Posterior vena cava (tissue), 2 donors: ENCODE data around the gene CD44. TPM values are rescaled to one million over a fixed set of nuclear protein-coding genes. Genes with fewer than 3 reads are reported as not detected.

ENCODE experiments used
- DNase-seq: peaks from one replicate; pipeline ENCODE4 v3.0.0-alpha.2; 2020; ENCODE audit warnings: low spot score
- intact Hi-C, 2 donors: fragments of 100-400 bp; cut with DNase I; formaldehyde crosslinking; loops; one replicate each; pipeline versions ENCODE4 v1.14.1 to v1.14.2; 2022 to 2023
- total RNA-seq, 2 donors: library from RNA; stranded (reverse); fragmentation: NEBNext Ultra II Directional; extraction: Animal tissue kit (Norgen Biotek cat#: 25700); gene quantifications; one replicate each; pipeline ENCODE4 v1.2.1, GENCODE V29; 2021
- donor health status: DM: yes; HTN: yes; CAD: no.
- donor health status: DM: yes; HTN: yes; CAD: no.

The CD44 gene
- total RNA-seq, 2 donors from 2014 or later, result 219 to 562 TPM

DNA sequence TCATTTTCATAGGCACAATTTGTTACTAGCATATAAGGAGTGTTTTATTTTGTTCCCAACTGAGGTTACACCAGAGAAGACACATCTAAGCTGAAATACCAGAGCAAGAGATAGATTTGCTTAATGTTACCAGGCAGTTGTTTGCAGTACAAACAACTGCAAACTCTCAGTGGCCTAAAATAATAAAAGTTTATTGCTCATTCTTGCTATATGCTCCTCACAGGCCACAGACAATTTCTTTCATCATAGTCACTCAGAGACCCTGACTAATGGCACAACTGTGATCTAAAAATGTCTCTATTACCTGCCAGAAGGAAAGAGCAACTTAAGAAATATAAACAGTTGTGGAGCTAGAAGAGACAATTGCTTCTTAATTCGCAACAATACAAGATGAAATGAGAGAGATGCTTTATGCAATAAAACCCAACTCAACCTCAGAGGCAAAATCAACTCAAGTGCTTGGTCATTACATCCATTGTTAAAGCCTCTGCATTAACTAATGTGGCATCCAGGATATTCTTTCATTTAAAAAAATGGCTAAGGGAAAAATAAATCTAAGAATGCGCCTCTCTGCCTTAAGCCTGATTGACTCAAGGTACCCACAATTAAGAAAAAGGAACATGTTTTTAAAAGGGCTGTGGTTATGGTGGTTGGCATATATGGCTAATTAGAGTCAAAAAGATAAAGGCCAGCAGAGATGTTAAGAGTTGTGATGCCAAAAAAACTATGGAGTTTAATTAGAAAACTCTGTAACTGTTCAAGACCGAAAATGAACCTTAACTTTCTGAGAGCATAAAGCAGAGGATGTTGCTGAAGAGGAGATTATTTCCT, 103.7 kb downstream of the CD44 start:
- intact Hi-C loops, result no loop called here
- DNase-seq, result no peak

- DNase-seq, result no peak
- intact Hi-C loops, result no loop called here
Observed at GRCh38 chr11:35243774-35244173, 104.8 kb downstream of the CD44 start.

DNA sequence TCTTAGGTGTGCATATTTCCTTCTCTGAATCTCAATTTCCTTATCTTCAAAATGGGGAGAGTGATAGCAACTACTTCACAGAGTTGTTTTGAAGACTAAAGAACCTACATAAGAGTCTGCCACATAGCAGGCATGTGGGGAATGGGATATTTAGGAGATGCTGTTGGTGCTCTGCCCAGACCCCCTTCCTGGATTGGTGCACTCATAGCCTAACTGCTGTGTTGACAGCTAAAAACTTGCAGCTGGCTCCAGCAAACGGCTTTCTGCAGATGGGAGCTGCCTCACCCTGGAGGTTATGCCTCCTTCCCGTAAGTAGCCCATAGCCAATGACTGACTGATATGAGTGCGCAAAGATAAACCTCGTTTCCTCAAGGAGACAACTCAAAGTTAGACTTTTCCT, 106.1 kb downstream of the CD44 start:
- no peak for DNase-seq
- intact Hi-C loops, result loop anchor here in 1 of 2 donors (5.0 kb wide), 1 partner anchor 1337 kb away; no protein-coding TSS in a partner anchor

- no peak for DNase-seq
- intact Hi-C loops, result loop anchor here in 1 of 2 donors (5.0 kb wide), 1 partner anchor 1337 kb away; no protein-coding TSS in a partner anchor
Observed at GRCh38 chr11:35245786-35246185, 106.8 kb downstream of the CD44 start.

DNA sequence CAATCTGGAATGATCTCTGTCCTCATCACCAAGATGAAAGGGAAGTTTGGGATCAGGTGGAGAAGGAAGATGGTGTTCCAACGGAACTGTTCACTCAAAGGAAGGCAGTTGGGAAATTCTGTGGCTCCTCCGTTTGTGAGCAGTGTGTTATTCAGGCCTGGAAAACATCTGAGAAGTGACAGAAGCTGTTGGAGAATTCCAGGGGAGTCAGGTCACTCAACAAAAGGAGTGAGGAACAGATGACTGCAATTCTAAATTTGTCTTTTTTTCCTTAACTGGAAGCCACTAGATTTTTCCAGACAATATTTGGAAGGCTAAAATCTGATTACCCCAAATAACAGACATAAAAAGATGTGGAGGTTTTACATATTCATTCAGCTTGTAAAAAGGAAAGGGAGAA, 107.8 kb downstream of the CD44 start:
- DNase-seq, result no peak
- intact Hi-C loops, result loop anchor here in 1 of 2 donors (5.0 kb wide), 1 partner anchor 1336 kb away; no protein-coding TSS in a partner anchor

- intact Hi-C loops, result loop anchor here in 1 of 2 donors (5.0 kb wide), 1 partner anchor 1335 kb away; no protein-coding TSS in a partner anchor
- DNase-seq, result no peak
Observed at GRCh38 chr11:35247428-35247827, 108.5 kb downstream of the CD44 start.

- no peak for DNase-seq
- intact Hi-C loops, result loop anchor here in 1 of 2 donors (5.0 kb wide), 1 partner anchor 1334 kb away; no protein-coding TSS in a partner anchor
Observed at GRCh38 chr11:35247863-35248262, 108.9 kb downstream of the CD44 start.

- no peak for DNase-seq
- intact Hi-C loops, result loop anchor here in 1 of 2 donors (5.0 kb wide), 1 partner anchor 1334 kb away; no protein-coding TSS in a partner anchor
Observed at GRCh38 chr11:35248558-35249323, 109.8 kb downstream of the CD44 start.

DNA sequence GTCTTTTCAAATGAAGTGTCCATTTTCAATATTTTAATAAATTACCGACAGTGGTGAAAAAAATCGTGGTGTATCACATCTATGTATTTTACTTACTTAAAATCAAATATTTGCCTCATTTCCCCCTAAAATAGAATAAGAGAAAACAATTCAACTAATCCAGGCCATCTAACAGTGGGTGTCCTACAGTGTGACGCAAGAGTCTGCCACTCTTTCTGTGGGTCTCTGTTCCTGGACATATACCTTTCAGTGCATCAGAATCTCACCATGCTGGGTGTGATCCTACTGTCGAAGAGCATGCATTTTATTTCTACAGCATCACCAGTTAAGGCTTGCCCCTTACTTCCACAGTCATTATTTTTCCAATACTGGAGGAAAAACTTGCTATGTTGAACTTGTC, 111.2 kb downstream of the CD44 start:
- intact Hi-C loops, result no loop called here
- DNase-seq, result no peak

- intact Hi-C loops, result no loop called here
Observed at GRCh38 chr11:35250621-35251020, 111.7 kb downstream of the CD44 start.

DNA sequence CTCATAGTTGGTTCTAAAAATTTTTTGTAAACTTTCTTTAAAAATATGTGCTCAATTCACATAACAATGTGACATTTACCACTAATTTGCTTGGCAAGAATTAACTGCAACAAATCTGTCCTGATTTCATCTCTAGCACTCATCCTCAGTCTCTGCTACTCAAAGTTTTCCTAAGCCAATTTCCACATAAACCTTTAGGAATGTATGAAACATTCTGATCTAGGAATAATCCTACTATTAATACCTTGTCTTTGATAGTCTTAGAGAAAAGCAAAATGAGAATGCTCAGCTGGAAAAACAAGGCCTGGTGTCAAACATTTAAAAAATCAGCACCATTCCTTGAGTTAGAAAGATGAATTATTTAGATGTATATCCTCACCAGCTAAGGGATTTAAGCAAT, 114.3 kb downstream of the CD44 start:
- no peak for DNase-seq
- intact Hi-C loops, result no loop called here

More at GRCh38 chr11:35250621-35251020, 111.7 kb downstream of the CD44 start:
- DNase-seq, result no peak

GRCh38 chr11:35255514-35255913, 116.5 kb downstream of the CD44 start:
- intact Hi-C loops, result no loop called here
- no peak for DNase-seq

- intact Hi-C loops, result no loop called here
- no peak for DNase-seq
Observed at GRCh38 chr11:35256296-35256695, 117.3 kb downstream of the CD44 start.

- intact Hi-C loops, result no loop called here
- DNase-seq, result no peak
Observed at GRCh38 chr11:35257281-35257680, 118.3 kb downstream of the CD44 start.

GRCh38 chr11:35259529-35259928, 120.6 kb downstream of the CD44 start:
- intact Hi-C loops, result no loop called here
- no peak for DNase-seq

DNA sequence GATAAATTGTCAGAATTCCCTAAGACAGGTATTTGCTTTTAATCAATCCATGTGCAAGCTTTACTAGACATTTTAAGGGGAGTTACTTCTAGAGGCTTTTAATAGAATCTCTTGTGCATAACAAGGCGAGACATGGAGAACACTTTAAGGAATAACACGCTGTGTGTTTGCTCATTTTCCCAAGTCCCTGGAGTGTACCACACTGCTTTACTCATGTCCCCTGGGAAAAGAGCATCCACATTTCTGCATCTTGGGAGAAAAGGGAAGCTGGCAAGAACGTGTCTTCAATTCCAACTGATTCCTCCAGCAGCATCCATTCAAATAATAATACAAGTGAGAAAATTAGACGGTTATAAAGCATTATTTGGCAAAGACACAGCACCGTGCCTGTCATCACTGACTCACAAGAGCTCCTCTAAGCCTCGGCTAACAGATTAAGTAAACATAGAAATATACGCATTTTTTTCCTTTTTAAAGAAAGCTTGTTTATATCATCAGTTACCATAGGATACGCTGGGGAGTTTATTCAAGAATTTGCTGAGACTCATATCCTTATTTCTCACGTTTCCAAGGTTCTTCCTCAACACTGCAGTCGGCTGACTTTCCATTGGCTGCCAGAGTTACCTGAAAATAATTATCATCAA, 121.5 kb downstream of the CD44 start:
- intact Hi-C loops, result no loop called here
- DNase-seq, result no peak

GRCh38 chr11:35261197-35261596, 122.2 kb downstream of the CD44 start:
- DNase-seq, result no peak
- intact Hi-C loops, result no loop called here

DNA sequence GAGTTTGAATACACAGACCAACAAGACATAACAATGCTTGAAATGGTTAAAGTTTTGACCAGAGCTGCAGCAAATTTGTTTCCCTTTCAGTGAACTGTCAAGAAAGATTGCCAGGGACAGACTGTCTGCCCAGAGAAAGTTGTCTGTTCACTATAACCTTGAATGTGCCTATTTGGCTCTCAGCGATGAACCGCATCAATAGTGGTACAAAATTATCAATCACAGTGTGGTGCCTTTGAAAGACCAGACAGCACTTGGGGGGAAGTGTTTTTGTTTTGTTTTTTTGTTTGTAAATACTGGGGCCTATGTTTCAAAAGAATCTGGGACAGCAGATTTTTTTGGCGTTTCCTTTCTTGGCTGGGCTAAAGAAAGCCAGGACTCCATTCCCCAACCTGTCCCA, 123.1 kb downstream of the CD44 start:
- no peak for DNase-seq

DNA sequence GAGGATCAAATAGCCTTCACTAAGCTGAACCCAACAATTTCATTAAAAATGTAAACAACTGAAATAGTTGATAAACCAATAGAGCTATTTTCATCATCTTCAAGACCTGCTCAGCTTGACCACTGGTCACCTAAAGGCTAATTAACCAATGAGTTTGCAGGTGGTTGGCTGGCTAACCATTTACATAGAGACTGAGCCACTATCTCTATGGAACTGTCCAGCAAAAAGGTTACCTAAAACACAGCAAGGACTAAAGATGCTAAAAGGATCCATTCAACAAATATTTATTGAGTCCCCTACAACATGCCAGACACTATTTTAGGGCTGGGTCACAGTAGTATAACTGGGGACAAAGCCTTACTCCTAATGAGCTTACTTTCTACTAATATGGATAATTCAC, 123.8 kb downstream of the CD44 start:
- intact Hi-C loops, result no loop called here
- no peak for DNase-seq

More for the DNA sequence above, 123.1 kb downstream of the CD44 start:
- intact Hi-C loops, result no loop called here
